Stimulated activated CD4-positive, alpha-beta T cell treated with anti-CD3 and anti-CD28 coated beads, Interleukin-4, amount 100 ng/mL, for 4 hours (primary cell): ENCODE results near the gene POU2AF1.

Experiments used
- DNase-seq, 2 experiments: peaks; one replicate each; pipeline ENCODE4 v3.0.0-alpha.2; 2020

Gene POU2AF1

DNA sequence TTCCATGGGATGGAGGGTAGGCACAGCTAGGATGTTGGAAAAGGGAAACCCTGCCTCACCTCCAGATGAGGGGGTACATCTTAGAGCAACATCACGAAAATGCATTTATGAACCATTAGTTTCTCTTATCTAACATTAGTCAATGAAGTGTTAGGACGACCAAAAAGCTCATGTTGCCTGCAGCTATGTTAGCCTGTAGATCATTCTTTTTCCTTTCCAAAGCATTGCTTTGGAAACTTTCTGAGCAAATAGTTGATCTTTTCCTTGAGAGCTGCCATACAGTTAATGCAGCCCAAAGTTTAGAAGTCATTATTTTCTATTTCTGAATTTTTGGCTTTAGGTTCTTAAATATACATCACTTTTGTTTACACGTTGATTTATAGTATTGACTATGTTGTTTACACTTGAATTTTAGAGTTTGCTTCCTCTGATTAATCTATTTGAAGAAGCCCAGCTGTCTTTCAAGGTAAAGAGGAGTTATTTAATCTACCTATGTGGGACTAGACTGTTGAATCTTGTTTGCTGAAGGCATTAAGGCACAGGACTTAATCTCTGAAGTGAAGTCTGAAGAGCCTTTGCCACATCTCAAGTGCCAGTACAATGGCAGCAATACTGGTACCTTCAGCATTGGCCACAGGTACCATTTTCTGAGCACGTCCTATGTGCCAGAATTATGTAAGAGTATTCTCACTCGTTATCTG lies 69.7 kb downstream of the POU2AF1 start:
- DNase-seq, result no peak

DNA sequence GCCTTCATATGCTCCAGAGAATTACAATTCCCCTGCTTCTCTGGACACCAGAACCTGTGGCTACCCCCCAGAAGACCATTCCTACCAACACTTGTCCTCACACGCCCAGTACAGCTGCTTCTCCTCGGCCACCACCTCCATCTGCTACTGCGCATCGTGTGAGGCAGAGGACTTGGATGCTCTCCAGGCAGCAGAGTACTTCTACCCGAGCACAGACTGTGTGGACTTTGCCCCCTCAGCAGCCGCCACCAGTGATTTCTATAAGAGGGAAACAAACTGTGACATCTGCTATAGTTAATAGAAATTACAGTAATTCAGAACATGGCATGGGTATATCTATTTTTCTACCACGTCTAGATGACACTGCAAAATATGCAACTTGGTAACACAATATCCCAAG lies 70.9 kb downstream of the POU2AF1 start:
- no peak for DNase-seq

DNA sequence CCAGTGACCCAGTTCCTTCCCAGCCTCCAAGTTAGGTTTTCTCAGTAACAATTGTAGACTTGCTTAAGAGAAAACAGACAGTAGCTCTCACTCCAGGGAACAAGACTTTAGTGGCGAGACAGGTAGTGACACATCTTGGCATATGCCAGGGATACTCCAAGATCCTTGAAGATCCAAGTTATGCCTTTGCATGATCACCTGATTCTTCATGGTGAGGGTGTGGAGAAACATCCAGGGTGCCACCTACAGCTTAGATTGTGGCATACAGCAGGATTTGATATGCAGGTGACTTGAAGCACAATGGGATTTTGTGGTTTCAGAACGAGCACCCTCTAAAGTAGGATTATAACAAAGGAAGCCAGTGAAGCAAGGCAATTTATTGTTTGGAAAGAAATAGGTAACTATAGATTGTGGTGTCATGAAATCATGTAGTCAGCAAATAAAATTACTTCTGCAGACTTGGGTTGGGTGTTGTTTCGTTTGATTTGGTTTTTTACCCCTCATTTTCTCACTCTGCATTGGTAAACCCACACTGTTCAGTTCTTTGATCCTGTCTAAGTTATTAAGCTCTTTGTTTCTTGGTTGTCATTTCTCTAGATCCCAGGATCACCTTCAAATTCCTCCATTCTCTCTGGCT lies 71.5 kb downstream of the POU2AF1 start:
- DNase-seq, result no peak

DNA sequence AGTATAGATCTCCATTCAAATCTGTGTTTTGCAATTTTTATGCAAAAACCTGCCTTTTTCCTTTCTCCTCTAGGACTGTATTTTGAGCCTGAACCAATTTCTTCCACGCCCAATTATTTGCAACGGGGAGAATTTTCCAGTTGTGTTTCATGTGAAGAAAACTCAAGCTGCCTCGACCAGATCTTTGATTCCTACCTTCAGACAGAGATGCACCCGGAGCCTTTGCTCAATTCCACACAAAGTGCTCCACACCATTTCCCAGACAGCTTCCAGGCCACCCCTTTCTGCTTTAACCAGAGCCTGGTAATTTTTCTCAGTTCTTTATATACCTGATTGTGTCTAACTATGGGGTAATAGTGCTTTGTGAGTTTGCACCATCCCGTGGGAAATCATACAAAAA lies 72.8 kb downstream of the POU2AF1 start:
- DNase-seq, result no peak

DNA sequence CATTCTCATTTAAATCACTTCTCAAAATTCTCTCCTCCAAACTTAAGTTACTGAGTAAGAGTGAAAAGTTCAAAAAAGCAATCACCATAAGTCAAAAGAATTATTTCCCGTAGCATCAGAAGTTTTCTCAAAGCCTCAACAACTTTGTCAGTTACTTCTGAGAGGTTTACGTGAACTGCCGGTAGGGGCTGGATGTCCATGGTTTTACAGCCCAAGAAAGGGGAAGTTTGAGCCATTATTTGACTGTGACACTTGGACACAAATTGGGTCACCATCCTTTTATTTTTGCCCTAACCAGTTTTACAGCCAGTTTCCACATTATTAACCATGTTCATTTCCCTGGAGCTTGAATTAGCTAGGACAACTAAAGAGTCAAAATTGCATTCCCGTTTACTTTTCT lies 73.2 kb downstream of the POU2AF1 start:
- DNase-seq, result no peak

DNA sequence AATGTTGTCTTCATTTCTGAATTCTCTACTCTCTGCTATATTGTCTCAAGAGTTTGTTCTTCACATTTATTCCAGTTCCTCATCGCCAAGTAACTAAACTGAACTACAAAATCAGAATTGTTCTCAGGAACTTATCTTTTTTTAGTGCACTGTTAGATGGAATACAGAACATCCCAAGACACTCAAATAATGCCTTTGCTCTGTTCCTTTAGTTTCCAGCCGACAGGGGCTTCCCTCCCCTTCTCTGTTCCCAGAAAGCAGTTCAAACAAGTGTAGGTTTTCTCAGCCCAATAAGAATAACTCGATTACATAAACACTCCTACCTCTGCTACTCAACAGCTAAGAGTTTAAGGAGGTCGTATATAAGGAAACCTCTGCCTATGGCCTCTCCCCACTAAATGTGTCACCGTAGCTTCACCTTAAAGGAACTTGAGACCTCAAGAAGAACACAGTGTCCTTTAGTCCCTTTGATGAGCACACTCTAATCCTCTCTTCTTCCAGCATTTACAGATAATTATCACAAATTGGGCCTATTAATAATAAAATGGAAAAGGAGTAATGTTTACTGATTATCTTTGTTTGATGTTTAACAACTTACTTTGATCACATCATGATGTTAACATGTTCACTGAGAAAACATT lies 73.8 kb downstream of the POU2AF1 start:
- no peak for DNase-seq

DNA sequence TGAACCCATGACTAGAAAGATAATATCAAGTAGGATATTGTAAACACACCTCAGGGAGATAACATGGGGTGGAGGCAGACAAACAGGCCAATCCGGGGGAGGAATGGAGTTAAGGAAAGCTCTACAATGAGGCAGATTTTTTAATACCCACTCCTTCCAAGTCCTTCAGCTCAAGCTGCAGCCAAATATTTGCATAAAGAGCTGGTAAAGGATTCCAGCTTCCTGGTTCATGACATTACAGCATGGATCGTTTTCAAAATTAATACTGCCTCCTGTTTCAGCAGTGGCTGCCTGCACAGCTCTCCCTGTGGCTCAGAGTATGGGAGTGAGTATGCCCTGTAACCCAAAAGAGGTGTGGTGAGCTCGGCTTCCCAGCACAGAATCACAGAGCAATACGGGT lies 75.6 kb downstream of the POU2AF1 start:
- no peak for DNase-seq

DNA sequence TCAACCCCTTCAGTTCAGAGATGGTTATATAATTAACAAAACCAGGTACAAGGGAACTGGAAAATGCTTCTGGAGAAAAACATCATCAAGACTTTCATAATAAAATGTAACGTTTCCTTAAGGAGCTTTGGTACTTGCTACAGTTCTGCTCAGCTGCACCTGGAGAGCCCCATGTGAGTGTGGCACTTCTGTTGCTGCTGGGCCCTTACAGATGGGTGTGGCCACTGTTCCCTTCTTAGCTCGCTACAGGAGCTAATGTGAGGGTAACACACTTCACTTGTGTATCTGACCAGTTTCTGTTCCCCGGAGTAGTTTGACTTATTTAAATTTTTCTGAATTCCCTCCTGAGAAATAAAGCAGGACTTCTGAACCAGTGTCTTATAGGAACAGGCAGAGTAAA lies 76.8 kb downstream of the POU2AF1 start:
- no peak for DNase-seq
